Spinal cord (tissue), 10 donors: ENCODE measurements around the gene FITM1. TPM values are rescaled to one million over a fixed set of nuclear protein-coding genes. Genes with fewer than 3 reads are reported as not detected.
A peak's percentile ranks its signal among the peaks of the same experiment; 100 is the strongest.

Experiments used
- DNase-seq, 6 donors: peaks; one replicate each; pipeline versions ENCODE4 v3.0.0 to v3.0.0-alpha.2; 2013 to 2015; ENCODE audit warnings: low spot score in 6 of 6, low read depth in 4 of 6
- H3K27ac ChIP-seq: one replicate; pipeline ENCODE4 v1.5.1; 2013; ENCODE audit warnings: low read depth, low read length, control low read depth
- H3K27me3 ChIP-seq: one replicate; pipeline ENCODE4 v1.6.1; 2013; ENCODE audit warnings: low read length; ENCODE audit not compliant: control insufficient read depth, insufficient read depth
- H3K36me3 ChIP-seq: one replicate; pipeline ENCODE4 v1.6.1; 2013; ENCODE audit warnings: low read length; ENCODE audit not compliant: control insufficient read depth, insufficient read depth
- H3K4me1 ChIP-seq: one replicate; pipeline ENCODE4 v1.6.1; 2013; ENCODE audit warnings: low read length; ENCODE audit not compliant: control insufficient read depth, insufficient read depth
- H3K4me3 ChIP-seq: one replicate; pipeline ENCODE4 v1.5.1; 2013; ENCODE audit warnings: low read depth, low read length, control low read depth
- H3K9me3 ChIP-seq: one replicate; pipeline ENCODE4 v1.6.1; 2013; ENCODE audit warnings: low read length; ENCODE audit not compliant: control insufficient read depth, insufficient read depth
- WGBS: methylation state at CpG from one replicate; pipeline ENCODE4 v1.1.5; 2013; ENCODE audit warnings: missing lambda C conversion rate; ENCODE audit not compliant: insufficient coverage; 5-methylcytosine and 5-hydroxymethylcytosine counted together
- polyA plus RNA-seq, 2 donors: library from polyadenylated mRNA; unstranded; fragments of 120-200 nt; gene quantifications; one replicate each; pipeline ENCODE4 v1.2.1, GENCODE V29; 2013; ENCODE audit not compliant: insufficient read length in 2 of 2
- small RNA-seq: library from RNA; depleted of rRNA; stranded (forward); fragments of <200 nt; gene quantifications from one replicate; pipeline ENCODE3, GENCODE V24; 2014; ENCODE audit warnings: low replicate concordance
- total RNA-seq, 2 donors: library from RNA; depleted of rRNA in 1 of 2; stranded (reverse); fragments of 120-200 nt in 1 of 2; fragments of >200 nt in 1 of 2; gene quantifications; one replicate each; pipeline versions ENCODE4 v1.2.3 to v1.2.4, GENCODE V29; 2013 to 2014
- donor health status: healthy.

Gene FITM1
- total and polyA plus RNA-seq, 4 donors = 0.77 to 1.2 (median 1.1) TPM; not detected in 1

DNA sequence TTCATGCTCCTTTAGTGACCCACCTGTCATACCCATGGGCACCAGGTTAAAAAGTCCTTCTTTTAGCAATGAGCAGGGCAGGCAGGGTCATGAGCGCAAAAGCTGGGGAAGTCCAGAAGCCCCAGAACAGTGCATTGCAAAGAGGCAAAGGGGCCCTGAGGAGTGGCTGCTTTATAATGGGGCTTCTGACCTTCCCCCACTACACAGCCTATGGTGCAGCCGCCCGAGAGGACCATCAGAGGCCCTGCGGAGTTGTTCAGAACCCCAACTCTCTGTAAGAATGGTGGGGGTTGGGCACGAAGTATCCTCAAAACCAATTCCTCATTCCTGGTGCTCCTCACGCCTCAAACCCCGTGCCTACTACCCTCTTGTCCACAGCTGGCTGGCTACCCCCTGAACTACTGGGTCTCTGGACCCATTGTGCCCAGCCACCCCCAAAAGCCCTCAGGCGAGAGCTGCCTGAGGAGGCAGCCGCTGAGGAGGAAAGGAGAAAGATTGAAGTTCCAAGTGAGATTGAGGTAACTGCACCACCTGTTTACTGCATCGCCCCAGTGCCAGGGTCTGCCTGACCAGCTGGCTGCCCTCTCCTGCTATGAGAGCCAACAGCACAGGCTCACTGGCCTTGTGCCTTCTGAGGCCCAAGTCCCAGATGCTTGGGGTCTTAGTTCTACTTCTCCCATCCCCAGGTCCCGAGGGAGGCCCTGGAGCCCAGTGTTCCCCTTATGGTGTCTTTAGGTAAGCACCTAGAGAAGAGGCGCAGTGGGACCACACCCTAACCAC lies 48.1 kb downstream of the FITM1 start:
- peaks cover 14% of the 10 kb centered on the region for H3K4me1 ChIP-seq
- no peaks in the 10 kb centered on the region for H3K9me3 ChIP-seq
- H3K4me3 ChIP-seq = no peak overlapping the region
- H3K27me3 ChIP-seq = no peaks in the 10 kb centered on the region
- H3K36me3 ChIP-seq = peaks cover 95% of the 10 kb centered on the region
- 100% methylated on average over 3 of the region's 12 CpGs for WGBS
- no peak overlapping the region for H3K27ac ChIP-seq
- no peak for DNase-seq

DNA sequence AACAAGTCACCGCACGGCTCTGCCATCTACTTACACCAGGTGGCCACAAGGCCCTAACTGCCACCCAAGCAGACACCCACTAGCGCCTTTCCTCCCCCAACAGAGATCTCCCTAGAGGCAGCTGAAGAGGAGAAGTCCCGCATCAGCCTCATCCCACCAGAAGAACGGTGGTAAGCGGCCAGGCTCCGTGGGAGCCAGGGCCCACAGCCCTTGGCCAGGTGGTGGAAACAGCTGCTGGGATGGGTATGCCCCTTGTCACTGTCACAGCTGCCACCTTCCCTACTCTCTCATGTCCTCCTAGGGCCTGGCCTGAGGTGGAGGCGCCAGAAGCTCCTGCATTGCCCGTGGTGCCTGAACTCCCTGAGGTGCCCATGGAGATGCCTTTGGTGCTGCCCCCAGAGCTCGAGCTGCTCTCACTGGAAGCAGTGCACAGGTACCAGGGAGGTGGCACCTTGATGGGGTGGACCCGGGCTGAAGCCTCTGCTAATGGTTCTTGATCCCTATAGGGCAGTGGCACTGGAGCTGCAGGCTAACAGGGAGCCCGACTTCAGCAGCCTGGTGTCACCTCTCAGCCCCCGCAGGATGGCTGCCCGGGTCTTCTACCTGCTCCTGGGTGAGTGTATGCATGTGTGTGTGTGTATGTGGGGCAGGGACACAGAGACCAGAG lies 49.0 kb downstream of the FITM1 start:
- WGBS = 89% methylated on average over 9 of the region's 14 CpGs
- no peaks in the 10 kb centered on the region for H3K27me3 ChIP-seq
- H3K4me1 ChIP-seq = peaks cover 8% of the 10 kb centered on the region
- no peak overlapping the region for H3K27ac ChIP-seq
- DNase-seq = no peak
- H3K4me3 ChIP-seq = no peak overlapping the region
- H3K36me3 ChIP-seq = peaks cover 95% of the 10 kb centered on the region
- no peaks in the 10 kb centered on the region for H3K9me3 ChIP-seq

DNA sequence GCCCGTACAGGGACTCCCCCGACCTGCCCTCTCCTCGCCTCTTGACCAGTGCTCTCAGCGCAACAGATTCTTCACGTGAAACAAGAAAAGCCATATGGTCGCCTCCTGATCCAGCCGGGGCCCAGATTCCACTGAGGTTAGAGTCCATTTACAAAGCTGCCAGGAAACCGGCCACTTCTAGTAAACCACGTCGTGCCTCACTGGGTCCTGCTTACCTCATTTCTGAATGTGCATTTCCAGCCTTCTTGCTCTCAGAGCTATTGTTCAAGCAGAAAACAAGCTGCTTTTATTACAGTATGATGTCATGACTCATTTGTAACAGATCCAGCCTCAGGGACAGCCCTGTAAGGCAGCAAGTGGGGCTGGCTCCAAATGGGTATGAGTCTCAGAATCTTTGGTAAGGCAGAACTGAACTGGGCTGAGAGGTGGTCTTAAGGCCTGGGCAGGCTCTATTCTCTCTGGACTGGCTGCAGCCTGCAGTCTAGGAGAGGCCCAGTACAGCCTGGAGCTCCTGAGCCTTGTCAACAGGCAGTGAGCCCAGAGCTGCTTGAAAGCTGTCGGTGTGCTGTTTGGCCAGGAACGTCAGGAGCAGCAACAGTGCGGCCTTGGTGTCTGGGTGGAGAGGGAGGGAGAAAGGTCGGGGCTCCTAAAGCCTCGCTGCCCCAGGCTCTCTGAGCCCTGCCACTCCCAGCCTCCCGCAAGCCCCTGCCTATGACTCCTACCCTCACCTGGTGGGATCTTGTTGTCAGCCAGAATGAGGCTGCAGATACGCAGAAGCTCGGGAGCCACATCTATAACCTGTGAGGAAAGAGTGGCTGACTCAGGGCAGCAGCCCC lies 49.7 kb downstream of the FITM1 start:
- DNase-seq = no peak
- H3K27me3 ChIP-seq = no peaks in the 10 kb centered on the region
- H3K4me1 ChIP-seq = peaks cover 8% of the 10 kb centered on the region
- H3K9me3 ChIP-seq = no peaks in the 10 kb centered on the region
- H3K4me3 ChIP-seq = no peak overlapping the region
- H3K27ac ChIP-seq = no peak overlapping the region
- WGBS = 62% methylated on average over 11 of the region's 18 CpGs
- peaks cover 98% of the 10 kb centered on the region for H3K36me3 ChIP-seq

DNA sequence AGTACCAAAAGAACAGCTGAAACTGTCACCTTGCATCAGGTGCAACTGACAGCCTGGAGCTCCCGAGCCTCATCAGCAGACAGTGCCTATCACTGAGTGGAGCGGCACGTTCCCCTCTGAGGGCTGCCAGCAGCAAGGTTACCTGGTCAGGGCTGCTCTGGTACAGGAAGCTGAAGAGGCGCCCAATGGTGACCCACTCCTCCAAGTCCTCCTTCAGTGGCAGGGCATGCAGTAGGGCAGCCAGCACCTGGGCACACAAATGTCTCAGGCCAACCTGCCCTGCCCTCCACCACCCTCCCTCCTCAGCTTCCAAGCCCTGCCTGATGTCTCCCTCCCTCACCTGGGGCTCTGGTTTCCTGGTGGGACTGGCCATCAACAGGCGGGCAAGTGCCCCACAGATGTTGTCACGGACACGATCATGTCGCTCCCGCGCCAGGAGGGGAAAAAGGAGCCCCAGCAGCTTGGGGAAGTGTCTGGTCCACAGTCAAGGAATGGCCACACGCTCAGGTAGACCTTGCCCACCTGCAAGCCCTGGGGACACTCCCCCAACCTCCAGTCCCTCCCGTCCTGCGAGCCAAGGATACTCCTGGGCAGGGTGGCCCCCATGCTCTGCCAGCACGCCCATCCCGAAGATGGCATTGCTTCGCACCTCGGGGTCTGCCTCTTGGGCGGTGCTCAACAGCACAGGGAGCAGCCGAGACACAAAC lies 51.1 kb downstream of the FITM1 start:
- Histone ChIP-seq H3K4me1 (peaks cover 8% of the 10 kb centered on the region), H3K4me3 (no peak overlapping the region), H3K9me3 (no peaks in the 10 kb centered on the region), H3K27ac (no peak overlapping the region), H3K36me3 (peaks cover 98% of the 10 kb centered on the region), H3K27me3 (no peaks in the 10 kb centered on the region)
- DNase-seq = no peak
- WGBS = 96% methylated on average over 17 of the region's 19 CpGs

Small RNA genes lying within 50 kb of the gene (small RNA-seq; reads per million reads assigned to genes)
- not detected for gene IPO4
- not detected for gene IRF9
- gene RNA5SP383 = 0.32 reads per million, percentile 32 among the genes with 10 or more reads in this experiment

Other genes with a start within 250 kb of the FITM1 start
Only the 30 nearest of the 31 such genes appear.
- 10 to 100 TPM; 14.1 to 19.9 TPM for gene DHRS4, start 176.9 kb upstream of the FITM1 start, total RNA-seq
- gene DHRS4, start 176.9 kb upstream of the FITM1 start, polyA plus RNA-seq = 10 to 100 TPM; 16.5 to 22.7 TPM
- gene DHRS4L2, start 141.7 kb upstream of the FITM1 start, total RNA-seq = 10 to 100 TPM in 1 of 2 donors, 1 to 10 TPM in 1; 5.6 to 22.5 TPM
- gene DHRS4L2, start 141.7 kb upstream of the FITM1 start, polyA plus RNA-seq = 10 to 100 TPM; 10.8 to 17.0 TPM
- gene CARMIL3, start 78.7 kb upstream of the FITM1 start, total RNA-seq = 10 to 100 TPM; 10.2 to 11.9 TPM
- 10 to 100 TPM; 32.9 to 43.2 TPM for gene CARMIL3, start 78.7 kb upstream of the FITM1 start, polyA plus RNA-seq
- 10 to 100 TPM in 1 of 2 donors, 1 to 10 TPM in 1; 1.7 to 55.7 TPM for gene CPNE6, start 59.1 kb upstream of the FITM1 start, total RNA-seq
- gene CPNE6, start 59.1 kb upstream of the FITM1 start, polyA plus RNA-seq = 10 to 100 TPM; 14.1 to 15.1 TPM
- gene PCK2, start 36.3 kb upstream of the FITM1 start, total RNA-seq = 1 to 10 TPM; 3.9 to 5.1 TPM
- gene PCK2, start 36.3 kb upstream of the FITM1 start, polyA plus RNA-seq = 1 to 10 TPM; 6.6 to 7.0 TPM
- 10 to 100 TPM; 62.1 to 66.9 TPM for gene DCAF11, start 15.9 kb upstream of the FITM1 start, total RNA-seq
- 10 to 100 TPM; 59.5 to 64.1 TPM for gene DCAF11, start 15.9 kb upstream of the FITM1 start, polyA plus RNA-seq
- gene NRL, start 15.7 kb upstream of the FITM1 start, total RNA-seq = 1 to 10 TPM; 1.8 to 2.4 TPM
- gene NRL, start 15.7 kb upstream of the FITM1 start, polyA plus RNA-seq = 1 to 10 TPM; 3.5 to 4.8 TPM
- gene PSME1, start 5.5 kb downstream of the FITM1 start, total RNA-seq = 100 to 1,000 TPM in 1 of 2 donors, 10 to 100 TPM in 1; 49.0 to 134 TPM
- 100 to 1,000 TPM in 1 of 2 donors, 10 to 100 TPM in 1; 96.2 to 103 TPM for gene PSME1, start 5.5 kb downstream of the FITM1 start, polyA plus RNA-seq
- gene EMC9, start 10.9 kb downstream of the FITM1 start, total RNA-seq = 10 to 100 TPM; 11.0 to 20.1 TPM
- 10 to 100 TPM; 31.2 to 37.2 TPM for gene EMC9, start 10.9 kb downstream of the FITM1 start, polyA plus RNA-seq
- 100 to 1,000 TPM in 1 of 2 donors, 10 to 100 TPM in 1; 59.4 to 136 TPM for gene PSME2, start 16.0 kb downstream of the FITM1 start, total RNA-seq
- gene PSME2, start 16.0 kb downstream of the FITM1 start, polyA plus RNA-seq = 100 to 1,000 TPM; 112 to 115 TPM
- gene RNF31, start 16.8 kb downstream of the FITM1 start, total RNA-seq = 10 to 100 TPM; 17.8 to 47.3 TPM
- gene RNF31, start 16.8 kb downstream of the FITM1 start, polyA plus RNA-seq = 10 to 100 TPM; 50.2 to 56.8 TPM
- gene IRF9, start 30.6 kb downstream of the FITM1 start, total RNA-seq = 10 to 100 TPM; 50.0 to 81.4 TPM
- 10 to 100 TPM; 68.6 to 74.0 TPM for gene IRF9, start 30.6 kb downstream of the FITM1 start, polyA plus RNA-seq
- 10 to 100 TPM; 18.7 to 21.8 TPM for gene REC8, start 41.4 kb downstream of the FITM1 start, total RNA-seq
- gene REC8, start 41.4 kb downstream of the FITM1 start, polyA plus RNA-seq = 100 to 1,000 TPM in 1 of 2 donors, 10 to 100 TPM in 1; 95.9 to 129 TPM
- gene IPO4, start 58.2 kb downstream of the FITM1 start, total RNA-seq = 10 to 100 TPM in 1 of 2 donors, 1 to 10 TPM in 1; 9.2 to 28.2 TPM
- gene IPO4, start 58.2 kb downstream of the FITM1 start, polyA plus RNA-seq = 10 to 100 TPM; 19.4 to 22.7 TPM
- 10 to 100 TPM; 36.6 to 62.9 TPM for gene TM9SF1, start 64.8 kb downstream of the FITM1 start, total RNA-seq
- gene TM9SF1, start 64.8 kb downstream of the FITM1 start, polyA plus RNA-seq = 10 to 100 TPM; 30.7 to 36.8 TPM
- not detected for gene TSSK4, start 75.0 kb downstream of the FITM1 start, total RNA-seq
- gene TSSK4, start 75.0 kb downstream of the FITM1 start, polyA plus RNA-seq = 10 to 100 TPM in 1 of 2 donors, 1 to 10 TPM in 1; 7.4 to 15.2 TPM
- gene CHMP4A, start 82.8 kb downstream of the FITM1 start, total RNA-seq = 10 to 100 TPM; 23.2 to 44.2 TPM
- gene CHMP4A, start 82.8 kb downstream of the FITM1 start, polyA plus RNA-seq = 10 to 100 TPM; 48.9 to 62.9 TPM
- 10 to 100 TPM; 22.1 to 46.2 TPM for gene MDP1, start 85.4 kb downstream of the FITM1 start, total RNA-seq
- 10 to 100 TPM; 19.5 to 21.3 TPM for gene MDP1, start 85.4 kb downstream of the FITM1 start, polyA plus RNA-seq
- 100 to 1,000 TPM in 1 of 2 donors, 10 to 100 TPM in 1; 79.6 to 278 TPM for gene NEDD8, start 101.7 kb downstream of the FITM1 start, total RNA-seq
- gene NEDD8, start 101.7 kb downstream of the FITM1 start, polyA plus RNA-seq = 100 to 1,000 TPM; 229 to 250 TPM
- gene GMPR2, start 102.3 kb downstream of the FITM1 start, total RNA-seq = 10 to 100 TPM; 57.5 to 77.4 TPM
- gene GMPR2, start 102.3 kb downstream of the FITM1 start, polyA plus RNA-seq = 10 to 100 TPM; 84.0 to 96.9 TPM
- 10 to 100 TPM; 41.9 to 64.1 TPM for gene TINF2, start 112.0 kb downstream of the FITM1 start, total RNA-seq
- 10 to 100 TPM; 51.8 to 59.1 TPM for gene TINF2, start 112.0 kb downstream of the FITM1 start, polyA plus RNA-seq
- 1 to 10 TPM in 1 of 2 donors, under 1 TPM in 1; 0.99 to 6.2 TPM for gene TGM1, start 132.5 kb downstream of the FITM1 start, total RNA-seq
- gene TGM1, start 132.5 kb downstream of the FITM1 start, polyA plus RNA-seq = 1 to 10 TPM; 4.9 to 6.1 TPM
- 10 to 100 TPM; 23.1 to 23.5 TPM for gene RABGGTA, start 140.9 kb downstream of the FITM1 start, total RNA-seq
- gene RABGGTA, start 140.9 kb downstream of the FITM1 start, polyA plus RNA-seq = 10 to 100 TPM; 31.8 to 42.9 TPM
- gene DHRS1, start 169.1 kb downstream of the FITM1 start, total RNA-seq = 10 to 100 TPM; 12.6 to 20.2 TPM
- 10 to 100 TPM; 31.1 to 47.5 TPM for gene DHRS1, start 169.1 kb downstream of the FITM1 start, polyA plus RNA-seq
- 10 to 100 TPM; 18.7 to 21.5 TPM for gene NOP9, start 169.2 kb downstream of the FITM1 start, total RNA-seq
- gene NOP9, start 169.2 kb downstream of the FITM1 start, polyA plus RNA-seq = 10 to 100 TPM; 25.7 to 27.7 TPM
- 10 to 100 TPM in 1 of 2 donors, 1 to 10 TPM in 1; 4.9 to 14.8 TPM for gene CIDEB, start 177.3 kb downstream of the FITM1 start, total RNA-seq
- gene CIDEB, start 177.3 kb downstream of the FITM1 start, polyA plus RNA-seq = 1 to 10 TPM; 6.3 to 7.8 TPM
- gene LTB4R2, start 179.5 kb downstream of the FITM1 start, total RNA-seq = 1 to 10 TPM; 1.4 to 3.6 TPM
- gene LTB4R2, start 179.5 kb downstream of the FITM1 start, polyA plus RNA-seq = 1 to 10 TPM; 2.5 to 3.3 TPM
- gene LTB4R, start 180.8 kb downstream of the FITM1 start, total RNA-seq = 1 to 10 TPM; 2.7 to 2.8 TPM
- 1 to 10 TPM; 3.8 to 6.2 TPM for gene LTB4R, start 180.8 kb downstream of the FITM1 start, polyA plus RNA-seq
- 1 to 10 TPM; 3.5 to 9.0 TPM for gene ADCY4, start 204.4 kb downstream of the FITM1 start, total RNA-seq
- gene ADCY4, start 204.4 kb downstream of the FITM1 start, polyA plus RNA-seq = 10 to 100 TPM; 11.9 to 16.0 TPM
- 1 to 10 TPM; 1.4 to 3.1 TPM for gene RIPK3, start 209.3 kb downstream of the FITM1 start, total RNA-seq
- 1 to 10 TPM; 1.4 to 2.0 TPM for gene RIPK3, start 209.3 kb downstream of the FITM1 start, polyA plus RNA-seq